ENCODE data around the gene LARP1.

DNA sequence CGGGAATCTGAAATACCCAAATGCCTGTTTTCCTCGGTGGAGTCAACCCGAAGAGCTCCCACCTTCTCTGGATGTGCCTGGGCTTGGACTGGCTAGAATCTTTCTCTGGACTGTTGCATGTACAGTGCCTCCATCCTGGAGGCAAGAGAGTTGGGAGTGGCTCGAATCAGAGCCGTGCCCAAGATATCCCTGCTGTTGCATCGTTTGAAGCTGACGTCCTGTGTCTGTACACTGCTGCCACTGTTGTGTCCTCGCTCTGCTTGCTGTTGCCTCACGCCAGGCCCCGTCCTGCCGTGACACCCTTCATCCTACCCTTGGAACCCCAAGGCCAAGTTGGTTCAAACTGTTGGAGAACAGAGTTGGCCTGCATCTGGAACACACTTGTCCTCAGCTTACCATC, 59.8 kb downstream of the LARP1 start:
- TF ChIP-seq, protein P1, sequence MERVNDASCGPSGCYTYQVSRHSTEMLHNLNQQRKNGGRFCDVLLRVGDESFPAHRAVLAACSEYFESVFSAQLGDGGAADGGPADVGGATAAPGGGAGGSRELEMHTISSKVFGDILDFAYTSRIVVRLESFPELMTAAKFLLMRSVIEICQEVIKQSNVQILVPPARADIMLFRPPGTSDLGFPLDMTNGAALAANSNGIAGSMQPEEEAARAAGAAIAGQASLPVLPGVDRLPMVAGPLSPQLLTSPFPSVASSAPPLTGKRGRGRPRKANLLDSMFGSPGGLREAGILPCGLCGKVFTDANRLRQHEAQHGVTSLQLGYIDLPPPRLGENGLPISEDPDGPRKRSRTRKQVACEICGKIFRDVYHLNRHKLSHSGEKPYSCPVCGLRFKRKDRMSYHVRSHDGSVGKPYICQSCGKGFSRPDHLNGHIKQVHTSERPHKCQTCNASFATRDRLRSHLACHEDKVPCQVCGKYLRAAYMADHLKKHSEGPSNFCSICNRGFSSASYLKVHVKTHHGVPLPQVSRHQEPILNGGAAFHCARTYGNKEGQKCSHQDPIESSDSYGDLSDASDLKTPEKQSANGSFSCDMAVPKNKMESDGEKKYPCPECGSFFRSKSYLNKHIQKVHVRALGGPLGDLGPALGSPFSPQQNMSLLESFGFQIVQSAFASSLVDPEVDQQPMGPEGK (CRISPR knock-in tag; IDR thresholded peaks at IDR 0.05; ENCODE audit: borderline replicate concordance) = no peak
- no peak for TF ChIP-seq BACH2 (CRISPR knock-in tag; IDR thresholded peaks at IDR 0.05; ENCODE audit: borderline replicate concordance)
- no peak for TF ChIP-seq RARB (CRISPR knock-in tag; IDR thresholded peaks at IDR 0.05)
- TF ChIP-seq ZNF8 (CRISPR knock-in tag; IDR thresholded peaks at IDR 0.05) = no peak
- TF ChIP-seq, protein P2, sequence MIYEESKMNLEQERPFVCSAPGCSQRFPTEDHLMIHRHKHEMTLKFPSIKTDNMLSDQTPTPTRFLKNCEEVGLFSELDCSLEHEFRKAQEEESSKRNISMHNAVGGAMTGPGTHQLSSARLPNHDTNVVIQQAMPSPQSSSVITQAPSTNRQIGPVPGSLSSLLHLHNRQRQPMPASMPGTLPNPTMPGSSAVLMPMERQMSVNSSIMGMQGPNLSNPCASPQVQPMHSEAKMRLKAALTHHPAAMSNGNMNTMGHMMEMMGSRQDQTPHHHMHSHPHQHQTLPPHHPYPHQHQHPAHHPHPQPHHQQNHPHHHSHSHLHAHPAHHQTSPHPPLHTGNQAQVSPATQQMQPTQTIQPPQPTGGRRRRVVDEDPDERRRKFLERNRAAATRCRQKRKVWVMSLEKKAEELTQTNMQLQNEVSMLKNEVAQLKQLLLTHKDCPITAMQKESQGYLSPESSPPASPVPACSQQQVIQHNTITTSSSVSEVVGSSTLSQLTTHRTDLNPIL (CRISPR knock-in tag; IDR thresholded peaks at IDR 0.05; ENCODE audit: low read depth) = no peak
- TF ChIP-seq GLIS3 (CRISPR knock-in tag; IDR thresholded peaks at IDR 0.05) = no peak
